ENCODE data around the gene LRRC75A.
A peak's percentile ranks its signal among the peaks of the same experiment; 100 is the strongest.

LRRC75A gene

GRCh38 chr17:16484445-16485175 is 7.4 kb downstream of the LRRC75A start:
- no peaks in the 10 kb centered on the region for H3K9me3 Mint-ChIP-seq
- no peak overlapping the region for H3K27ac Mint-ChIP-seq
- DNase-seq (no peak), ATAC-seq (no peak)
- H3K4me1 Mint-ChIP-seq: no peaks in the 10 kb centered on the region
- no peak overlapping the region for H3K4me3 Mint-ChIP-seq
- H3K27me3 Mint-ChIP-seq: no peaks in the 10 kb centered on the region

- Mint-ChIP-seq H3K4me3 (no peak overlapping the region), H3K4me1 (no peaks in the 10 kb centered on the region), H3K27ac (no peak overlapping the region), H3K27me3 (no peaks in the 10 kb centered on the region), H3K9me3 (no peaks in the 10 kb centered on the region)
- no peak for ATAC-seq
- no peak for DNase-seq
These were observed 8.9 kb downstream of the LRRC75A start for GRCh38 chr17:16483021-16483645.

- peak overlapping the region in 1 of 2 donors; percentile 78 for H3K27ac Mint-ChIP-seq
- ATAC-seq (no peak), DNase-seq (no peak)
- no peaks in the 10 kb centered on the region for H3K27me3 Mint-ChIP-seq
- no peaks in the 10 kb centered on the region for H3K9me3 Mint-ChIP-seq
- no peaks in the 10 kb centered on the region for H3K4me1 Mint-ChIP-seq
- no peak overlapping the region for H3K4me3 Mint-ChIP-seq
These were observed 9.7 kb downstream of the LRRC75A start for GRCh38 chr17:16482253-16482652.

- no peak for DNase-seq
- no peaks in the 10 kb centered on the region for H3K9me3 Mint-ChIP-seq
- no peaks in the 10 kb centered on the region for H3K4me1 Mint-ChIP-seq
- no peaks in the 10 kb centered on the region for H3K27me3 Mint-ChIP-seq
- no peak overlapping the region for H3K4me3 Mint-ChIP-seq
- no peak overlapping the region for H3K27ac Mint-ChIP-seq
- no peak for ATAC-seq
These were observed 11.0 kb downstream of the LRRC75A start for GRCh38 chr17:16480995-16481394.

- DNase-seq (no peak), ATAC-seq (no peak)
- H3K4me3 Mint-ChIP-seq: no peak overlapping the region
- no peak overlapping the region for H3K27ac Mint-ChIP-seq
- H3K4me1 Mint-ChIP-seq: no peaks in the 10 kb centered on the region
- no peaks in the 10 kb centered on the region for H3K9me3 Mint-ChIP-seq
- no peaks in the 10 kb centered on the region for H3K27me3 Mint-ChIP-seq
These were observed 12.7 kb downstream of the LRRC75A start for GRCh38 chr17:16479264-16479663.

- H3K4me1 Mint-ChIP-seq: no peaks in the 10 kb centered on the region
- no peaks in the 10 kb centered on the region for H3K27me3 Mint-ChIP-seq
- H3K27ac Mint-ChIP-seq: peak overlapping the region in 1 of 2 donors; percentile 54
- ATAC-seq (no peak), DNase-seq (no peak)
- H3K9me3 Mint-ChIP-seq: no peaks in the 10 kb centered on the region
- H3K4me3 Mint-ChIP-seq: no peak overlapping the region
These were observed 13.3 kb downstream of the LRRC75A start for GRCh38 chr17:16478649-16479048.

- H3K27ac Mint-ChIP-seq: peak overlapping the region in 1 of 2 donors; percentile 54
- no peak overlapping the region for H3K4me3 Mint-ChIP-seq
- DNase-seq (no peak), ATAC-seq (no peak)
- H3K27me3 Mint-ChIP-seq: no peaks in the 10 kb centered on the region
- H3K9me3 Mint-ChIP-seq: no peaks in the 10 kb centered on the region
- H3K4me1 Mint-ChIP-seq: no peaks in the 10 kb centered on the region
These were observed 14.3 kb downstream of the LRRC75A start for GRCh38 chr17:16477666-16478065.

GRCh38 chr17:16477255-16477654 is 14.7 kb downstream of the LRRC75A start:
- H3K9me3 Mint-ChIP-seq: no peaks in the 10 kb centered on the region
- peak overlapping the region in 1 of 2 donors; percentile 65 for H3K27ac Mint-ChIP-seq
- H3K4me1 Mint-ChIP-seq: peaks cover under 1% of the 10 kb centered on the region
- DNase-seq: no peak
- no peak for ATAC-seq
- H3K4me3 Mint-ChIP-seq: no peak overlapping the region
- H3K27me3 Mint-ChIP-seq: no peaks in the 10 kb centered on the region

GRCh38 chr17:16475179-16475704 is 16.8 kb downstream of the LRRC75A start:
- H3K4me1 Mint-ChIP-seq: peaks cover 9% of the 10 kb centered on the region
- DNase-seq (no peak), ATAC-seq (no peak)
- no peak overlapping the region for H3K4me3 Mint-ChIP-seq
- no peaks in the 10 kb centered on the region for H3K9me3 Mint-ChIP-seq
- no peaks in the 10 kb centered on the region for H3K27me3 Mint-ChIP-seq
- H3K27ac Mint-ChIP-seq: no peak overlapping the region

GRCh38 chr17:16474012-16474725 is 17.8 kb downstream of the LRRC75A start:
- H3K27ac Mint-ChIP-seq: no peak overlapping the region
- peaks cover 9% of the 10 kb centered on the region for H3K4me1 Mint-ChIP-seq
- ATAC-seq: no peak
- no peaks in the 10 kb centered on the region for H3K9me3 Mint-ChIP-seq
- DNase-seq: no peak
- no peaks in the 10 kb centered on the region for H3K27me3 Mint-ChIP-seq
- no peak overlapping the region for H3K4me3 Mint-ChIP-seq

GRCh38 chr17:16473044-16474011 is 18.7 kb downstream of the LRRC75A start:
- Mint-ChIP-seq H3K4me1 (peaks cover 9% of the 10 kb centered on the region), H3K27me3 (no peaks in the 10 kb centered on the region), H3K27ac (no peak overlapping the region), H3K4me3 (no peak overlapping the region), H3K9me3 (no peaks in the 10 kb centered on the region)
- no peak for DNase-seq
- ATAC-seq: no peak

GRCh38 chr17:16472539-16472938 is 19.5 kb downstream of the LRRC75A start:
- no peak for DNase-seq
- Mint-ChIP-seq H3K27me3 (no peaks in the 10 kb centered on the region), H3K4me3 (no peak overlapping the region), H3K4me1 (peaks cover 9% of the 10 kb centered on the region), H3K9me3 (no peaks in the 10 kb centered on the region), H3K27ac (no peak overlapping the region)
- no peak for ATAC-seq

GRCh38 chr17:16471295-16471694 is 20.7 kb downstream of the LRRC75A start:
- peak overlapping the region in 1 of 2 donors; percentile 4 for H3K27ac Mint-ChIP-seq
- H3K4me3 Mint-ChIP-seq: no peak overlapping the region
- peaks cover 9% of the 10 kb centered on the region for H3K4me1 Mint-ChIP-seq
- no peaks in the 10 kb centered on the region for H3K27me3 Mint-ChIP-seq
- DNase-seq: no peak
- ATAC-seq: no peak
- no peaks in the 10 kb centered on the region for H3K9me3 Mint-ChIP-seq

GRCh38 chr17:16470265-16470664 is 21.7 kb downstream of the LRRC75A start:
- no peak for DNase-seq
- Mint-ChIP-seq H3K27ac (peak overlapping the region in 1 of 2 donors; percentile 71), H3K9me3 (no peaks in the 10 kb centered on the region), H3K4me3 (no peak overlapping the region), H3K4me1 (peaks cover 9% of the 10 kb centered on the region), H3K27me3 (no peaks in the 10 kb centered on the region)
- no peak for ATAC-seq

- Mint-ChIP-seq H3K27ac (no peak overlapping the region), H3K4me3 (no peak overlapping the region), H3K27me3 (no peaks in the 10 kb centered on the region), H3K4me1 (peaks cover 9% of the 10 kb centered on the region), H3K9me3 (no peaks in the 10 kb centered on the region)
- ATAC-seq (no peak), DNase-seq (no peak)
These were observed 23.5 kb downstream of the LRRC75A start for GRCh38 chr17:16468428-16468992.
